ENCODE data around the gene EHD4. TPM values are rescaled to one million over a fixed set of nuclear protein-coding genes. Genes with fewer than 3 reads are reported as not detected.

The EHD4 gene
- total RNA-seq, 4 donors from 2014 or later = 10.0 to 25.4 (median 20.3) TPM

GRCh38 chr15:41869770-41870688 is 102.3 kb downstream of the EHD4 start:
- no peak for TF ChIP-seq POLR2AphosphoS5 (IDR thresholded peaks at IDR 0.05)
- no peak for TF ChIP-seq CTCF (IDR thresholded peaks at IDR 0.05)
- no peak for TF ChIP-seq POLR2A (IDR thresholded peaks at IDR 0.05)
- no peak for TF ChIP-seq EP300 (IDR thresholded peaks at IDR 0.05)
- Histone ChIP-seq H3K4me1 (no peaks in the 10 kb centered on the region), H3K27ac (no peak overlapping the region), H3K27me3 (no peaks in the 10 kb centered on the region), H3K9me3 (no peaks in the 10 kb centered on the region), H3K36me3 (no peaks in the 10 kb centered on the region), H3K4me3 (no peak overlapping the region)
- 83% methylated on average over 8 of the region's 42 CpGs; no CpG with 5 or more reads in 1 of the 2 donors for WGBS, 2 donors (ENCODE audit: low coverage in 1 of 2)
- no peak for ATAC-seq

GRCh38 chr15:41868321-41868720 is 104.0 kb downstream of the EHD4 start:
- Histone ChIP-seq H3K27ac (no peak overlapping the region), H3K4me3 (no peak overlapping the region), H3K9me3 (no peaks in the 10 kb centered on the region), H3K27me3 (no peaks in the 10 kb centered on the region), H3K4me1 (no peaks in the 10 kb centered on the region), H3K36me3 (no peaks in the 10 kb centered on the region)
- WGBS, 2 donors (ENCODE audit: low coverage in 1 of 2) = 94% methylated on average over 2 of the region's 15 CpGs; no CpG with 5 or more reads in 1 of the 2 donors
- ATAC-seq = no peak
- TF ChIP-seq POLR2A (IDR thresholded peaks at IDR 0.05) = no peak
- TF ChIP-seq CTCF (IDR thresholded peaks at IDR 0.05) = no peak
- TF ChIP-seq POLR2AphosphoS5 (IDR thresholded peaks at IDR 0.05) = no peak
- no peak for TF ChIP-seq EP300 (IDR thresholded peaks at IDR 0.05)

GRCh38 chr15:41866872-41867579 is 105.3 kb downstream of the EHD4 start:
- no peak overlapping the region for H3K27ac ChIP-seq
- TF ChIP-seq EP300 (IDR thresholded peaks at IDR 0.05) (no peak), POLR2AphosphoS5 (IDR thresholded peaks at IDR 0.05) (no peak), POLR2A (IDR thresholded peaks at IDR 0.05) (no peak), CTCF (IDR thresholded peaks at IDR 0.05) (no peak)
- no peaks in the 10 kb centered on the region for H3K9me3 ChIP-seq
- H3K4me1 ChIP-seq = no peaks in the 10 kb centered on the region
- no peak for ATAC-seq
- H3K27me3 ChIP-seq = no peaks in the 10 kb centered on the region
- H3K4me3 ChIP-seq = no peak overlapping the region
- H3K36me3 ChIP-seq = no peaks in the 10 kb centered on the region
- 39 to 100% methylated on average over 3 to 4 of the region's 25 CpGs for WGBS, 2 donors (ENCODE audit: low coverage in 1 of 2)

GRCh38 chr15:41866263-41866703 is 106.1 kb downstream of the EHD4 start:
- no peak overlapping the region for H3K4me3 ChIP-seq
- TF ChIP-seq POLR2A (IDR thresholded peaks at IDR 0.05) (no peak), EP300 (IDR thresholded peaks at IDR 0.05) (no peak)
- no peaks in the 10 kb centered on the region for H3K36me3 ChIP-seq
- no peak overlapping the region for H3K27ac ChIP-seq
- H3K9me3 ChIP-seq = no peaks in the 10 kb centered on the region
- WGBS, 2 donors (ENCODE audit: low coverage in 1 of 2) = no CpG with 5 or more reads among the region's 8 CpGs
- no peak for ATAC-seq
- no peaks in the 10 kb centered on the region for H3K27me3 ChIP-seq
- H3K4me1 ChIP-seq = no peaks in the 10 kb centered on the region

GRCh38 chr15:41865490-41866055 is 106.8 kb downstream of the EHD4 start:
- WGBS, 2 donors (ENCODE audit: low coverage in 1 of 2) = 84 to 85% methylated on average over 5 to 10 of the region's 18 CpGs
- no peaks in the 10 kb centered on the region for H3K27me3 ChIP-seq
- H3K4me3 ChIP-seq = no peak overlapping the region
- ATAC-seq = no peak
- H3K36me3 ChIP-seq = no peaks in the 10 kb centered on the region
- TF ChIP-seq POLR2A (IDR thresholded peaks at IDR 0.05) (no peak), CTCF (IDR thresholded peaks at IDR 0.05) (no peak), POLR2AphosphoS5 (IDR thresholded peaks at IDR 0.05) (no peak), EP300 (IDR thresholded peaks at IDR 0.05) (no peak)
- H3K4me1 ChIP-seq = no peaks in the 10 kb centered on the region
- H3K27ac ChIP-seq = no peak overlapping the region
- no peaks in the 10 kb centered on the region for H3K9me3 ChIP-seq

Data from gastroesophageal sphincter (tissue), 4 donors.